G401.6 (cell line): Measurements from ENCODE around the gene SOX13.

Experiments
- FAIRE-seq: peaks from 2 replicates; lab custom pipeline; 2012; peaks lifted over from hg19 to GRCh38; lab: Jason Lieb, UNC

Gene SOX13

DNA sequence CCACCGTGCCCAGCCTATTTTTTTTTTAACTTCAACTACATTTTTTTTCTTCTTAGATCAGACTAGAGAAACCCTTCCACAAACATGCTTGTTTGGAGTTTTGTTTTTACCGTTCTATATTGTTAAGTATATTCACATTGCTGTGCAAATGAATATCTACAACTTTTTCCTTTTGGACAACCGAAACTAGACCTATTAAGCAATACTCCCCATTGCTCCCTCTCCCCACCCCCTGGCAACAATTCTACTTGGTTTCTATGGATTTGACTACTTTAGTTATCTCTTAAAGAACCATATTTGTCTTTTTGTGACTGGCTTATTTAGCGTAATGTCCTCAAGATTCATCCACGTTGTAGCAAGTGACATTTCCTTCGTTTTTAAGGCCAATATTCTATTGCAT is 59.8 kb downstream of the SOX13 start:
- FAIRE-seq = no peak

DNA sequence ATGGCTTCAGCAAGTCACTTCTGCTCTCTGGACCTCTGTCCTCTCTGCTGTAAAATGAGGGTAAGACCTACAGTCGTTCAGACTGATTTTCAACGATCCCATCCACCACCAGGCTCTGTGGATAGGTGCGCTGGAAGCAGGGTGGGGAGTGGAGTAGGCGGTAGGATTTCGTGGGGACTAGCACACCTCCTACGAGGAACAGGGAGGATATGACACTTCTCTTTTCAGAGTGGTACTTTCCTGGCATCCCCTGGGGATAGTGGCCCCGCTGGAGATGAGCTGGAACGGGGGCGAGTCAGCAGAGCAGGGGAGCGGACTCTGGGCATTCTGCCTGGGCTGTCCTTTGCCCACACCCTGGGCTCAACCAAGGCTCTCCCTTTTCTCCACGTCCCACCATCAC is 61.2 kb downstream of the SOX13 start:
- no peak for FAIRE-seq

DNA sequence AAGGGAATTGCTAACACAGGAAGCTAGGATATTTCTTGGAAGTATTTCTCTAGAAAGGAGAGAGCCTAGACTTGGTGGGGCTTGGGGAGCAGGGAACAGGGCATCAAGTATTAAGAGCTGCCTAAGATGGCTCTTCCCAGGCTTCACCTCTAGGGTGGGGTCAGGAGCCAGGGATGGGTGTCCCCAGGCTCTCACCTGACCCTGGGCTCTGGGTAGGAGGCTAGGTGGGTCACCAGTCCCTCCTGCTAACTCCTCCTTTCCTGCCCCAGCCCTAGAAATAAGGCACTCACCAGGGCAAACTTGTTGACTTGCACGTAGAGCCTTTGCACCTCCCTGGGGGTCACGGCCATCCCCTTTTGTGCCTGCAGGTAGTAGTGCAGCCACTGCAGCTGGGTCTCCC is 63.9 kb downstream of the SOX13 start:
- no peak for FAIRE-seq

DNA sequence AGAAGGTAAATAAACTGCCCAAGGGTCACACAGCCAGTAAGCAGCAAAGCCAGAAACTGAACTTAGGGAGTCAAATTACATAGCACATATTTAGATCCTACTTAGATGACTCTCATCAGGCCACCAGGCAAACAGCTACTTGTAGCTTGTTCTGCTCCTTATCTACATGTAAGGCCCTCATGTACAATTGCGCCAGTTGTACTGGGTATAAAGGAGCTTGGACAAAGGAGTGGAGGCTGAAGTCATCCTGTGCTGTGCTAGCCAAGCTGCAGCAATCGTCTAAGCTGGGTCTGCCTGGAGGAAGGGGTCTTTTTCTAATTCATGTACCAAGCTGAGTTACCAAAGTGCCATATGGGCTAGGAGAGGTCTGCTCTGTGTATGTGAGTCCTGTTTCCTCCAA is 66.2 kb downstream of the SOX13 start:
- FAIRE-seq = no peak

DNA sequence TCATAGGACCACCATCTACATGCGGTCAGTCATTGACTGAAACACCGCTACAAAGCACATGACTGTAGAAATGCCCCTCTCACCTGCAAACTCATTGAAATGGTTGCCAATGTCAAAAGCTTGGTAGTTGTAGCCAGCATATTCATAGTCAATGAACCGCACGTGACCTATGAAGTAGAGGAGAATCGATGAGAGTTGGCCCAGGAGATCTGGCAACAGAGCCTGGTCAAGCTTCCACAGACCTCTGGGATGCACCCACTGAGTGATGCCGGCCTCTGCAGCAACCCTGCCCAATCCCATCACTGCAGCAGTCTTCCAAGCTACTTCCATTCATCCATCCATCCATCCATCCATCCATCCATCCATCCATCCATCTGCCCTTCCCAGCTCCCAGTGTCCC is 67.0 kb downstream of the SOX13 start:
- no peak for FAIRE-seq

DNA sequence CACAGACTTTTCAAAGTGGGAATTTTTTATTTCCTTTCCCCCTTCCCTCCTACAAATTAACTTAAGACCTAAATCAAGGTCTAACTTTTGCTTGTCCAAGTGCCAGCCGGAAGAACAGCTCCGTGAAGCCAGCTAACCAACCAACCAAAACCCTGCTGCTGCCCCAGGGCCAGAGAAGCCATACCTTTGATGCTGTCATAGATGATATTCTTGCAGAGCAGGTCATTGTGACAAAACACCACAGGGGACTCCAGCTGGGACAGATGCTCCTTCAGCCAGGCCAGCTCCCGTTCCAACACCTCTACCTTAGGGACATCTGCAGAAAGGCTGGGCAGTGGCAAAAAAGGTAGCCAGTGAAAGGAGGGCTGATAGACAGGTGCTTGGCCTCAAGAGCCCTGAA is 68.2 kb downstream of the SOX13 start:
- FAIRE-seq = no peak

DNA sequence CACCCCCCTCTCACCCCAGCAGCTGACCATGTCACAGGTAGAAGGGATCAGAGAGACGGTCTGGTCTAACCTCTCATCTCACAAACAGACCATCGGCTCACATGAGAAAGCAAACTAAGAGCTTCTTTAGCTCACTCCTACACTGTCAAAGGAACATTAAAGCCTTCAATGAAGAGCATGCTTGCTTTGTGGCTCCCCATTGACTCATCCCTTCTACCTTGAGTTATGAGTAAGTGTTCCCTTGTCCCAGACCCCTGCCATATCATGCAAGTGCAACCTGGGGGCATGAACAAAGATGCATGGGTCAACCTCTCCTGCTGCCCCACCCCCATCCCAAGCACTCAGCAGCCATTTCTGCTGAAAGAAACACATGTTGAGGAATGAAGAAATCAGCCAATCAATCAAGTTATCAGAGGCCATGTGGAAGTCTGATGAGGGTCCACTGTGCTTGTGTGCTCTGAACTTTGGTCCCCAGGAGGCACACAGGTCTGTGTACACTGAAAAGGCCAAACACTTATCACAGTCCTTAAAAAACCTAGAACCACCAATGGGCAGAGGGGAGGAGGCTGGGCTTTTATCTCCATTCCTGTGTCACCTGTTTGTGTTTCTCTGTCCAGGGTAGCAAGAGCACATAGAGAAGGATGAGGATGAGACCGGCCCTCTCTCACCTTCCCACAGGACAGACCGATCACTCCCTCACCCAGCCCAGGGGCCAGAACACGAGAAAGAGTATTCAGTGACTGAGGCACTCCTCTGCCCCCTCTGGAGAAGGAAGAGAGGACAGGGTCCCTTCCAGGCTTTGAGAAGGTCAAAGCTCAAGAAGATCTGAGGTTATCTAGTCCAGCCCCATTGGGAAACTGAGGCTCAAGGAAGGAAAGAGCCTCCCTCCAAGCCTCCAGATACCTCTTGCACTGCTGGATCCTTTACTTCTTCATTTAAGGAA is 69.4 kb downstream of the SOX13 start:
- FAIRE-seq = no peak

DNA sequence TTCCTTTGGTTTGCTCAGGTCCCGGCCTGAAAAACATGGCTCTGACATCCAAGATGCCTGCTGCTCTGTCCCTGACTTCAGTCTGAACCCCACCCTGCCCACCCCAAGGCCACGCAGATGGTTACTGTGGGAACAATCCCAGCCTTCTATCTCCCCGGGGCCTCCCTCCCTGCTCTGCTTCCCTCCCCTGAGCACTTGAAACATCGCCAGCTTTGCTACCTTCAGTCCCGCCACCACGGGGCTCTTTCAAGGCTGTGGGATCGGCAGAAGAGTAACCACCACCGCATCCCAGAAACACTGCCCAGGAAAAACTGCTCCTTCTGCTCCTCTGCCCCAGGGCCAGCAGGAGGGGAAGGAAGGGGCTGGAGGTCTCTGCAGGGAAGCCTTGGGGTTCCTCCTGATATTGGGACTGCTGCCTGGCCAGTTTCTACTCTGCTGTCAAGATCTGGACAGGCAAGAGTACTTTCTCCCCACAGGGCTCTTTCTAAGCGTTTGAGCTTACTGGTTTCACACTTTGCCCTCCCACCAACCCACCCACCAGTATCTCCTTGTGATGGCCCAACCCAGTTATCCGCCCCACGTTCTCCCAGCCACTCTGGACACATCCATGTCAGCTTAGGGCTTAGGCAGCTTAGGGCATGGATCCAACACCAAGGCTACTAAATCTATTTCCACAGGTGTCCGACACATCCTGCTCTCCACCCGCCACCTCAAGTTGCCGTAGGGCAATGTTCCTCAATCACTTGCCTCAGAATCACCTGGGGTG is 70.5 kb downstream of the SOX13 start:
- no peak for FAIRE-seq

DNA sequence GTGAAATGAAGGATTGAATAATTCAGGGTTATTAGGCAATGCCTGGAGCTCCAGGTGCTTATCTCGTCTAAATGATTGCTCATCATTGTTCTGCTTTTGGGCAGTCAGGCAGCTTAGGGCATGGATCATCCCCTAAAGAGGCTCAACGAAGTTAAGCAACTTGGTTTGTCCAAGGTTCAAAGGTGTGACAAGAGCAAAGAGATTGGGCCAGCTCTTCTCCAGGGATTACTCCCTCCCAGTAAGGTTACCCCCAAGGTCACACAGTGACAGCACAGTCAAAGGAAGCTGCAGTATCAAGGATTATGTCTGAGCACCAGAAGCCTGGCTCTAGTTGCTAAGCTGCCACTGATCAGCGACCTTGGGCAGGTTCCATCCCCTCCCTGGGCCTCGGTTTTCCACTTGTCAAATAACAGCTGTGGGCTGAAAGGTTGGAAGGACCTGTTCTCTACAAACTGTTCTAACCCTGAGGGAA is 72.2 kb downstream of the SOX13 start:
- FAIRE-seq = no peak

DNA sequence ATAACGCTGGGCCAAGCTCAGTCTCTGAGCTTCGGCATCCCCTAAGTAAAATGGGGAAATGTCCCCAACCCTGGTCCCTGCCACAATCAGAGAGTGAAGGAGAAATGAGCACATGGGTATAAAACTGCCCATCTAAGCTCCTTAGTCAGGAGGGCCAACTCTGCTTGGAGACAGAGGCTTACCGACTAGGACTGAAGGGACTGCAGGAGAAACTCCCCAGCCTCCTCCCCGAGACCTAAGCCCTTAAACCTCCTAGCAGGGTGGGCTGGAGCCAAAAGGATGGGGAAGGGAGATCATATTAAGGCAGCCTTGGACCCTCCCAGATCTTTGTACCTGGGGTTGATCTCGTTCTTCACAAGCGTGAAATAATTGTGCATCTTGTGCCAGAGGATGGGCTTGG is 73.4 kb downstream of the SOX13 start:
- no peak for FAIRE-seq

DNA sequence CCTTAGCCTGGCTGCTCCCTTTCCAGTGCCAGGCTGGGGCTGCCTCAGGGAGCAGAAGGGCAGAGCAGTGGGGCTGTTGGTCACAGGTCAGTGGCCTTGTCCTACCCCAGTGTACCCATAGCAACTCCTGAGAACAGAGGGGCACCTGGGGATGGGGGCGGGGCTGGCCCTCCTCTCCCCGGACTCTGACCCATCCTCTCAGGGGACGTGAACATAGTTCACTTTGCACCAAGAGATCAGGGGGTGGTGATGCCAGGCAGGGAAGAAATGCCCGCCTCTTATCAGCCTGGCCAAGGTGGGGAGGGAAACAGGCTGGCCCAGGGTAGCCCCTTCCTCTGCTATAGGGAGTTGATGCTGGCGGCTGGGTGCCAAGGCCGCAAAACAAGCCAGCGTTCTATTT is 74.0 kb downstream of the SOX13 start:
- FAIRE-seq = no peak

DNA sequence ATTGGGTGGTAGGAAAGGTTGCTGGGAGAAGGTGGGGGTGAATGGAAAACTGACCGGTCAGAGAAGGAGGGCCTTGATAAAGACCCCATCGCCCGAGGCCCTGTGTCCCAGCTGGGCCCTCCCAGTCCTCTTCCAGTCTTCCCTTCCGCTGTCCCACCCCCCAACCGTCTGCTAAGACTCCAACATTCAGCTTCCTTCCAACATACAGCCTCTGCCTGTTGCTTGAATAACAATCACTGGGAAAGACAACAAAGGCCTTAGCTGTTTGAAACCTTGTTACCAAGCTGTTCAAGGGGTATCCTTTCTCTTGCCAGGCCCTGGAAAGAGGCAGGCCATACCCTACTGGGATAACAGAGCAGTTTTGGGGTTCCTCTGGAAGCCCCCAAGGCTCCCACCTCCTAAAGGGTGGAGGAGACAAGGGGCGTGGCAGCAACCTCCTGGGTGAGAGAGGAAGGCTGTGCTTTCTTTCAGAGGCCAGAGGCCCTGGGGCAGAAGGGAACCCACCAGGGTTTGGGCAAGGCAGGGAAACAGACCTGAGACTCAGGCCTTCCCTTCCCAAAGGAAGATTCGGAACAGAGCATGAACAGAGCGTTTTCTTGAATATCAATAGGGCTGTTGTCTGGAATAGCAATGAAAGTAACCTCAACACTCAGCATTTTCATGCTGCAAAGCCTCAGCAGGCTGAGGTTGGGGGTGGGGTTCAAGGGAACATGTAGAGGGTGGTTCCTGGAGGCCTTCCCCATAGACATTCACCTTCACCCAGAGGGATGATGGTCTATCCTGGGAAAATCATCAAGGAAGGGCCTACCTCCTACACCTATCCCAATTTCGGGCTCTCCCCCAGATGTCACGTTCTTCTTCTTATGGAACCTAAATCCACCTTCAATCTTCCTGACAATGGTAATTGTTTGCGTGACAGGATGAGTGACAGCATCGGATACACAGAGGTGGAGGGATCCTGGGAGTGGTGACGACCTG is 74.8 kb downstream of the SOX13 start:
- FAIRE-seq = no peak

DNA sequence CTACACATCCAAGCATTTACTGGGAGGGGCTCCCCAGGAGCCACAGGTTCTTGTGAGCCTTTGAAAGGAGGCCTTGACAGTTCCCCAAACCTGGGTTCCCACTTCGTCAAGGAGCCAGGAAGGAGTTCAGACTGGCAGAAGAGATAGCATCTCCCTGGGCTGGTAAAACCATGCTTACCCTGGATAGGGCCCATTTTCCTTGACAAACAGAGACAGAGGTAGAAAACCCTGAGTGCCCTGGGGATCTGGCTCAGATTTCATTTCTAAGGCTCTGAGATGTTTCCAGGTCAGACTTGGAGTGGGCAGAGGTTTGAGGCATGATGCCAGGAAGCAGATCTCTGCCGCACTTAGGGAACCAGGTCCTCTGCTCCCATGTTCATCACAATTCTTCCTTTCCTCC is 76.2 kb downstream of the SOX13 start:
- FAIRE-seq = no peak

DNA sequence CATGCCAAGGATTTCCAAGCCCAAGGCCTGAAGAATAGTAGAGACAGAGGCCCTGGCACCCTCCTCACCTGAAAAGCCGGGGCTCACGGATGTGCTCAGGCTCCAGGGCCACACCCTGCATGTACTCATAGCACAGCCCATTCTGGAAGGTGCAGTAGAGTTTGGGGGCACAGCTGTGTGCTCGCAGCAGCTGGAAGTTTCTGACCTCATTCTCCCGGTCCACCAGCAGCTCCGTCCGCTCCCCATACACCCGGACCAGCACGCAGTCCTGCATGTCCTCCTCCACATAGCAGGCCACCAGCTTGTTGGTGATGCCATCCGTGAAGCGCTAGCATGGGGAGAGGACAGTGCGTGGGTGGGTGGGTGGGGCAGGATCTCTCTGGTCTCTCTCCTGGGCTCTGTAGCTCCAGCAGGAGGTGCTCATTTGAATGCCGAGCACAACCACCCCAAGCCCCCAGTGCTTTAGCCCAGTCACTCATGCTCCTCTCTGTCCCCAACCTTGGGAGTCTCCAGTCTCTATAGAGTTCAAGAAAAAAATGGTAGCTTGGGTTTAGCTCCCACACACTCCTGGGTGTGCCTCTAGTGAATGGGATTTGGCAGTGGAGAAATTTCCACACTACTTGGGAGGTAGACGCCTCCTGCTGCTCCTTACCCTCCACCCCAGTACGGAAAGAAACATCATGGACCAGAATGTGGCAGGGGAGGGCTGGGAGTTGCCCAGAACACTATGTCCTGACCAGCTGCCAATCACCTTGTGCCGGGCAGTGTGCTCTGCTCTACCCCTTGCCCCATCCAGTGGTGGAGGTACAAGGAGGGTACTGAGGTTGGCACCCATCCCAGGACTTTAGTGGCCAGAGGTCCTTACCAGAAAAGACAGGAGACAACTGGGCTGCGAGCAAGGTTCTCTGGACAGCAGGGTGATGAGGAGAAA is 77.0 kb downstream of the SOX13 start:
- no peak for FAIRE-seq

DNA sequence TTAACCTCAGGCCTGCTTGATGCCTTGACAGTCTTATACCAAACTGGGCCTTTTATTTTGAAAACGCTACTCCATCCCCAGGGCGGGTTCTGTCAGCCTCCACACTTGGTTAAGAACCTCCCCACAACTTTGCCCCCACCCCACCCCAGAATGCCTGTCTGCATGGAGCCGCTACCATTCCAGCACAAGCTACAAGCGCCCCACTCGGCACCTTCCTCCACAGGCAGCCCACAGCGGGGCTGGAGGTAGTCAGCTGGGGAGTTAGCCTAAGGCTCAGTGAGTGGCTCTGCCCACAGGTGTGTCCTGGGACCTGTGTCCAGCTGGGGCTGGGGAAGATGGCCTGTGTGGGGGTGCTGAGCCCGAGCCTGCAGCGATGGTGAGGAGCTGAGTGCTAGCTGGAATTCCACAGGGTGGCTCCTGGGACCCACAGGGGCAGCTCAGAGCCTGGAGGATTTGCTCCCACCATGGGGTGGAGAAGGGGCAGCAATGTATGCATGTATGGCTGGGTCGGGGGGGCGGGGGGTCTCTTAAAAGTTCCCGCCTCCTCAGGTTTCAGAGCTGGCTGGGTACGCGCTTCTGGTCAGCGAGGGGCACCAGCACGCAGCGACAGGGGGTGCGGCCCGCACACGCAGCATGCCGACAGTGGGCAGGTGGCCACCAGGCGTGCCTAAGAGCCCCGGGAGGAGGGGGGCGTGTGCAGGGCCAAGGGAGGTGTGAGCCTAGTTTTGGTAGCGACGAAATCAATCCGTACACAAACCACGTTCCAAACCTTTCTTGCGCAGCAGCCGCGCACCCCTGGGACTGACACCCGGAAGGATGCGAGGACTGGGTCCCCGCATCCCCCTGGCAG is 78.0 kb downstream of the SOX13 start:
- no peak for FAIRE-seq

DNA sequence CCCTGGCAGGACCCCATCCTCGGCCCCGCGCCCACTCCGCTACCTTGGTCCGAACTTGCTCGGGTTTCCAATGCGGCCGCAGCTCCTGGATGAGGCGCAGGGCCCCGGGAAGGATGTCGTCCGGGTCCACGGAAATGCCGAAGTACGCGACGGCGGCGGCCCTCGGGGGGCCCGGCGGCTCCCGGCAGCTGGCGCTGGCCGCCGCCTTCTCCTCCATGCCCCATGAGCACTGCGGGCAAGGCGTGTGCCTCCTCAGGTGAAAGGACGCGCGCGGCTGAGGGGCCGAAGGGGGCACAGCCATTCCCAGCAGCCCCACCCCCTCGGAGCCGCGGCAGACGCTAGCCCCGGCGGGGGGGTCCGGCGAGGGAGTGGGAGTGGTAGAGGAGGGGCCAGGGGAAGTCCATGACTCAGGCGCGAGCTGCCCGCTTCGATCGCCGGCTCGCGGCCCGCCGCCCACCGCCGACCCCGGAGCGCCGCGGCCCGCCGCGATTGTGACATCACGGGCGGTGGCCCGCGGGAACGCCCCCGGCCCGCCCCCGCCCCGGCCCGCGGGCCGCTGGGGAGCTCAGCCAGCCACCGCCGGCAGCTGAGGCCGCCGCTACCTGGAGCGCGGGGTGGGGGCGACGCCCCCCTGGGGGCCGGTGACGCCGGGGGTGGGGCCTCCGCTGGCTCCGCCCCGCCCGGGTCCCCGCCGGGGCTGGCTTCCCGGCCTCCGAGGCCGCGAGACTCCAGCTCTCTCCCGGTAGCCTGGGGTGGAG is 78.8 kb downstream of the SOX13 start, which contains the start of gene ETNK2:
Gene ETNK2 (minus strand): TSS at position 493 of the 758 bp plus-strand sequence. CDS start 192 bp downstream, at position 301.
- FAIRE-seq = no peak

DNA sequence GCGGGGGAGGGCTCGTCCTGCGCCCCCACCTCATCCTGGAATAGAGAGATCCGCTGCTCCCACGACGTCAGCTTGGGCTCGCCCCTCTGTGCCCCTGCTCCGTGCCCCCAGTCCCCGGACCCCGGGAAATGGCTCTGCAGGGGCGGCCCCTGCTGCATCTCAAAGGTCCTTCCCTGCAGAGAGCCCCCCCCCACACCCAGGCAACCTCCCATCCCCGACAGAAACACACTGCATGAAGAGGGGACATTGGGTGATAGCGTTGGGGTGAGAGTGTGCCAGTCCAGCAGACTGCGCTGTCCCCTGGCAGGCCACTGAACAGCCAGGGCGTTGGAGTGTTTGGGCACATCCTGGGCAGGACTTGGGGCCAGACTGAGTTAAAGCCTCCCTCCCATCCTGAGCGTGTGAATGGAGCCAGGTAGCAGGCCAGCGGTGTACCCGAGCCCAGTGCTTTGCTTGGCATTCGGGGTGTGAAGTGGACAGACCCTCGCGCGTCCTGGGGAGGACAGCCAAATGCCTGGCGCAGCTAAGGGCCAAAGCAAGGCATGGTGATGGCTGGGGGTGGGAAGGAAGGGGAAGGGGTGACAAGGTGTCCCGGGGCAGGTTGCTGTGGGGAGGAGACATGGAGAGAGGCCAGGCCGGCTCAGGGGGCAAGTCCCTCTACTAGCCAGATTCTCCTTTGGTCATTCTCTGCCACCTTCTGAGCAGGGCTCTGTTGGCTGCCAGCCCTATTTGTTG is 79.6 kb downstream of the SOX13 start:
- no peak for FAIRE-seq

DNA sequence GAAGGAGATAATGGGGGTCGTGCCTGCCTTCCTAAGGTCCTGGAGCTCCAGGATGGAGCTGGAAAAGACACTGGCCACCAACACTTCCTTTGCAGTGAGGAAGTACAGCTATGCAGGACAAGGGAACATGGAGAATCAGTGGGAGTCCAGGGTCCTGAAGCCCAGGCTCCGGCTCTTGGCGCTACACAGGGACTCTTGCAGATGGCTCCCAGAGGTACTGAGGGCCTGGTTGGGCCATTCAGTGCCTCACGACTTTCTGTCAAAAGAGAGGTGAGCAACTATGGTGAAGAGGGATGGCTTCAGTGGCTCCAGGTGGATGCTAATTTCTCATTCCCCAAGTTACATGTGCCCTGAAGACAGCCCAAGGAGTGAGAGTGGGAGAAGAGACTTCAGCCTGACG is 80.8 kb downstream of the SOX13 start:
- FAIRE-seq = no peak
